GM12878 (cell line): Measurements from ENCODE around the gene PAK5. TPM values are rescaled to one million over a fixed set of nuclear protein-coding genes. Genes with fewer than 3 reads are reported as not detected.

Experiments used
- ATAC-seq: fragments of 200-7000 bp; cut with Tn5 transposase; 3 replicates; pipeline ENCODE4 v1.9.1; 2020; ENCODE audit warnings: mild to moderate bottlenecking, moderate library complexity
- BruUV-seq: library from RNA; stranded (reverse); fragments of 400-500 nt; replicated peaks from 2 replicates; lab custom pipeline; 2021; lab: Mats Ljungman, UMichigan
- CTCF ChIA-PET: fragments of 300-600 bp; sonication (Branson Sonifier 250); formaldehyde crosslinking; extraction: SDS; loops from one replicate; lab custom pipeline; 2021; ENCODE audit warnings: inconsistent platforms; lab: Yijun Ruan, JAX
- POLR2A ChIA-PET: fragments of 350-600 bp; formaldehyde crosslinking; extraction: SDS; loops from one replicate; lab custom pipeline; 2021; ENCODE audit warnings: inconsistent platforms; lab: Charles Lee
- RAD21 ChIA-PET: fragments of 300-600 bp; sonication (Branson Sonifier 250); formaldehyde crosslinking; loops from one replicate; lab custom pipeline; 2023; ENCODE audit warnings: antibody characterized with exemption; ENCODE audit not compliant: unreplicated experiment; lab: Charles Lee
- SMC1A ChIA-PET: fragments of 300-600 bp; sonication (Branson Sonifier 250); formaldehyde crosslinking; loops from one replicate; lab custom pipeline; 2023; ENCODE audit not compliant: unreplicated experiment, uncharacterized antibody; lab: Charles Lee
- DNase-seq: peaks from one replicate; pipeline ENCODE4 v3.0.0-alpha.2; 2011; ENCODE audit warnings: low read depth, low spot score
- FAIRE-seq: peaks from 3 replicates; lab custom pipeline; 2011; peaks lifted over from hg19 to GRCh38; lab: Jason Lieb, UNC
- H2AFZ ChIP-seq: 2 replicates; pipeline ENCODE4 v1.6.0; 2011; ENCODE audit warnings: low read depth, low read length, control low read depth; ENCODE audit not compliant: control insufficient read depth
- H3K27ac ChIP-seq: 2 replicates; pipeline ENCODE4 v1.5.1; 2011; ENCODE audit warnings: control low read depth; ENCODE audit not compliant: control insufficient read depth, insufficient read depth
- H3K27me3 ChIP-seq, 2 experiments: replicated peaks in 1 of 2; 2 replicates each; pipeline versions ENCODE4 v1.6.0 to v1.6.1; 2011; ENCODE audit warnings: low read length in 1 of 2; ENCODE audit not compliant: control insufficient read depth in 2 of 2, insufficient read depth in 2 of 2
- H3K36me3 ChIP-seq, 2 experiments: 2 replicates each; pipeline ENCODE4 v1.5.1; 2011; ENCODE audit warnings: low read length in 1 of 2; ENCODE audit not compliant: control insufficient read depth in 2 of 2, insufficient read depth in 2 of 2
- H3K4me1 ChIP-seq: 2 replicates; pipeline ENCODE4 v1.6.1; 2011; ENCODE audit warnings: mild to moderate bottlenecking, low read length, moderate library complexity, mixed read lengths; ENCODE audit not compliant: control insufficient read depth, insufficient read depth
- H3K4me2 ChIP-seq: 2 replicates; pipeline ENCODE4 v1.6.0; 2011; ENCODE audit warnings: control low read depth; ENCODE audit not compliant: control insufficient read depth, insufficient read depth
- H3K4me3 ChIP-seq: fragments of 200-600 bp; sonication (generic); 2 replicates; pipeline ENCODE4 v1.5.1; 2016
- H3K79me2 ChIP-seq: 2 replicates; pipeline ENCODE4 v1.6.0; 2011; ENCODE audit warnings: low read length; ENCODE audit not compliant: control insufficient read depth, insufficient read depth
- H3K9ac ChIP-seq: 2 replicates; pipeline ENCODE4 v1.8.0; 2011; ENCODE audit warnings: low read length, control low read depth, mixed read lengths; ENCODE audit not compliant: control insufficient read depth, insufficient read depth
- H3K9me3 ChIP-seq: replicated peaks from 3 replicates; pipeline ENCODE4 v1.5.1; 2011; ENCODE audit warnings: mild to moderate bottlenecking, low read length; ENCODE audit not compliant: control insufficient read depth, insufficient read depth
- H4K20me1 ChIP-seq: 2 replicates; pipeline ENCODE4 v1.6.0; 2011; ENCODE audit not compliant: control insufficient read depth, insufficient read depth
- BCLAF1 ChIP-seq: fragments of 450-650 bp; IDR thresholded peaks from 2 replicates; pipeline ENCODE4 v1.6.1; 2017; ENCODE audit warnings: antibody characterized with exemption, mild to moderate bottlenecking, moderate library complexity
- CHD2 ChIP-seq: IDR thresholded peaks from 2 replicates; pipeline ENCODE4 v1.6.1; 2011; ENCODE audit warnings: low read depth, low read length, improper control_type of control experiment, borderline replicate concordance
- CREM ChIP-seq: IDR thresholded peaks from 2 replicates; pipeline ENCODE4 v1.6.1; 2014; ENCODE audit warnings: antibody characterized with exemption, low read depth
- EGR1 ChIP-seq, 2 experiments: IDR thresholded peaks; 1 replicate in 1 of 2; 2 replicates in 1 of 2; pipeline ENCODE4 v1.6.1; 2011 to 2012; ENCODE audit warnings: low read depth in 2 of 2, low read length in 2 of 2, borderline replicate concordance in 1 of 2, mild to moderate bottlenecking in 1 of 2, moderate library complexity in 1 of 2
- FOXM1 ChIP-seq: IDR thresholded peaks from 2 replicates; pipeline ENCODE4 v1.6.1; 2012; ENCODE audit warnings: low read depth, mild to moderate bottlenecking, inconsistent platforms, low read length, moderate library complexity
- POLR2AphosphoS2 ChIP-seq: IDR thresholded peaks from 2 replicates; pipeline ENCODE4 v1.6.1; 2011; ENCODE audit warnings: low read depth, mild to moderate bottlenecking, low read length, improper control_type of control experiment, moderate library complexity
- RUNX3 ChIP-seq: IDR thresholded peaks from 2 replicates; pipeline ENCODE4 v1.6.1; 2012; ENCODE audit warnings: low read length, inconsistent platforms
- SMC3 ChIP-seq: IDR thresholded peaks from 2 replicates; pipeline ENCODE4 v1.6.1; 2011; ENCODE audit warnings: low read length, improper control_type of control experiment, borderline replicate concordance
- SP1 ChIP-seq: IDR thresholded peaks from one replicate; pipeline ENCODE4 v1.6.1; 2011; ENCODE audit warnings: low read depth, low read length
- SREBF2 ChIP-seq: IDR thresholded peaks from 2 replicates; pipeline ENCODE4 v1.6.1; 2012; ENCODE audit warnings: mild to moderate bottlenecking, low read length
- USF1 ChIP-seq: IDR thresholded peaks from 2 replicates; pipeline ENCODE4 v1.6.1; 2011; ENCODE audit warnings: borderline replicate concordance, low read depth, mild to moderate bottlenecking, moderate library complexity, mixed read lengths, low read length; ENCODE audit not compliant: insufficient read depth; ENCODE audit errors: extremely low read length
- ZBTB11 ChIP-seq: fragments of 450-650 bp; formaldehyde crosslinking; IDR thresholded peaks from 2 replicates; pipeline ENCODE4 v1.5.0; 2022; ENCODE audit warnings: mild to moderate bottlenecking, missing genetic modification characterization
- ZNF24 ChIP-seq: fragments of 450-650 bp; IDR thresholded peaks from 2 replicates; pipeline ENCODE4 v1.6.1; 2017; ENCODE audit warnings: antibody characterized with exemption, mild to moderate bottlenecking
- ZNF687 ChIP-seq: fragments of 450-650 bp; IDR thresholded peaks from 2 replicates; pipeline ENCODE4 v1.6.1; 2017; ENCODE audit warnings: mild to moderate bottlenecking, moderate library complexity
- WGBS: methylation state at CpG from one replicate; pipeline ENCODE4 v1.1.6; 2016; ENCODE audit warnings: low lambda C conversion rate; ENCODE audit not compliant: insufficient replicate concordance, insufficient coverage; ENCODE audit errors: missing lambda C conversion rate; 5-methylcytosine and 5-hydroxymethylcytosine counted together
- in situ Hi-C: fragments of 300-500 bp; cut with MboI; formaldehyde crosslinking; loops from 9 replicates; pipeline ENCODE4 v1.14.3; 2018; ENCODE audit warnings: mixed read lengths
- intact Hi-C: fragments of 100-400 bp; cut with micrococcal nuclease; formaldehyde crosslinking; loops from one replicate; pipeline ENCODE4 v1.14.2; 2022; ENCODE audit not compliant: unreplicated experiment
- polyA plus RNA-seq, 11 experiments: library from polyadenylated mRNA; depleted of rRNA in 4 of 11; unstranded in 6 of 11; stranded (reverse) in 5 of 11; fragments of >200 nt; fragmentation: Nextera tagmentation in 4 of 11; fragmentation: Illumina TruSeq in 1 of 11; extraction: Ambion mirVana in 4 of 11; extraction: Trizol in 1 of 11; gene quantifications; 1 replicate in 1 of 11; 2 replicates in 10 of 11; pipeline versions ENCODE4 v1.2.1 to v1.2.3, GENCODE V29; 2011 to 2016; ENCODE audit warnings: inconsistent platforms in 2 of 11, missing spikeins in 2 of 11, low read depth in 1 of 11
- total RNA-seq, 4 experiments: library from RNA; depleted of rRNA in 3 of 4; stranded (reverse); fragments of >200 nt in 3 of 4; fragmentation: Illumina TruSeq in 1 of 4; extraction: Trizol in 1 of 4; gene quantifications; 2 replicates each; pipeline versions ENCODE4 v1.2.1 to v1.2.3, GENCODE V29; 2013 to 2021

Gene PAK5
- total and polyA plus RNA-seq, 10 of the 15 experiments (the other 5 are each of a cell fraction or from before 2014, with no cell fraction given): not detected

- intact Hi-C loops (no loop called here), in situ Hi-C loops (no loop called here)
- no peak for FAIRE-seq
- CTCF ChIA-PET: no interaction called here
- 11% methylated on average over 3 of the region's 3 CpGs for WGBS
- no peak for ATAC-seq
- Histone ChIP-seq H3K27ac (no peak overlapping the region), H3K4me3 (no peak overlapping the region), H4K20me1 (no peaks in the 10 kb centered on the region), H3K27me3 (no peaks in the 10 kb centered on the region), H3K36me3 (no peaks in the 10 kb centered on the region), H3K79me2 (no peaks in the 10 kb centered on the region), H2AFZ (no peak overlapping the region), H3K9ac (no peak overlapping the region), H3K4me1 (no peaks in the 10 kb centered on the region), H3K9me3 (no peaks in the 10 kb centered on the region), H3K4me2 (no peak overlapping the region)
- DNase-seq: no peak
- SMC1A ChIA-PET: no interaction called here
- POLR2A ChIA-PET: no interaction called here
- RAD21 ChIA-PET: no interaction called here
- BruUV-seq: no TSS peak
- no peak for TF ChIP-seq ZNF687
- no peak for TF ChIP-seq ZNF24
- no peak for TF ChIP-seq FOXM1
- TF ChIP-seq SP1: no peak
- TF ChIP-seq POLR2AphosphoS2: no peak
- no peak for TF ChIP-seq SREBF2
- TF ChIP-seq USF1: no peak
- no peak for TF ChIP-seq RUNX3
- TF ChIP-seq ZBTB11: no peak
- TF ChIP-seq CHD2: no peak
- TF ChIP-seq SMC3: no peak
- TF ChIP-seq EGR1 (IDR thresholded peaks at IDR 0.05; ENCODE audit: borderline replicate concordance in 1 of 2, low read depth in 2 of 2, low read length in 2 of 2): no peak
- TF ChIP-seq BCLAF1: no peak
- no peak for TF ChIP-seq CREM
These were observed 175.5 kb downstream of the PAK5 start for GRCh38 chr20:9663423-9663822.
